ENCODE measurements around the gene MYL12A. TPM values are rescaled to one million over a fixed set of nuclear protein-coding genes. Genes with fewer than 3 reads are reported as not detected.

Gene MYL12A
- total RNA-seq, 3 donors from 2014 or later, result 166 to 171 (median 169) TPM

DNA sequence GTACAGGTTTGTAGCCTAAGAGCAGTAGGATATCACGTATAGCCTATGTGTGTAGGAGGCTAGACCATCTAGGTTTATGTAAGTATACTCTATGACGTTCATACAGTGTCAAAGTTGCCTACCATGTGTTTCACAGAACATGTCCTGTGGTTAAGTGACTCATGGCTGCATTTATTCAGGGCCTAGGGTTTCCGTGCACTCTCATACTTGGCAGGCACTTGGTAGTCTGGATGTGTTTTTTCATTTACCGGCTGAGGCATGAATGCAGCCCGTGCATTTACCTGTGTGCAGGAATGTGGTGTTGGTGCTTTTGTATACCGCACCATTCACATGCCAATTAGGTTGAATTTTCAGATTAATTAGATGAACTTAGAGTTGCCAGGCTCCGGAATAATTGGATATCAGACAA lies 57.8 kb downstream of the MYL12A start:
- H3K36me3 Mint-ChIP-seq (ENCODE audit: insufficient read depth), result no peaks in the 10 kb centered on the region
- DNase-seq (peak; percentile 17), ATAC-seq (peak; percentile 99)
- peaks cover 17% of the 10 kb centered on the region for H3K27me3 Mint-ChIP-seq (ENCODE audit: low read depth)
- peak overlapping the region; percentile 7 for H3K4me3 Mint-ChIP-seq
- peaks cover 18% of the 10 kb centered on the region for H3K4me1 Mint-ChIP-seq (ENCODE audit: low read depth)
- no peaks in the 10 kb centered on the region for H3K9me3 Mint-ChIP-seq

Other genes starting within 250 kb of the MYL12A start
- gene LPIN2, start 234.7 kb upstream of the MYL12A start, total RNA-seq, result 10 to 100 TPM; 55.5 to 66.6 (median 60.6) TPM
- gene MYOM1, start 27.8 kb upstream of the MYL12A start, total RNA-seq, result under 1 TPM; 0.16 to 0.42 (median 0.25) TPM
- 100 to 1,000 TPM; 190 to 203 (median 194) TPM for gene MYL12B, start 14.3 kb downstream of the MYL12A start, total RNA-seq
- gene TGIF1, start 202.4 kb downstream of the MYL12A start, total RNA-seq, result 10 to 100 TPM; 19.8 to 35.0 (median 34.8) TPM

All from activated T-cell treated with anti-CD3 and anti-CD28 coated beads, Interleukin-2, amount 50 U/mL, for 4 hours (primary cell).